B cell (primary cell): Measurements from ENCODE around the gene GAL. TPM values are rescaled to one million over a fixed set of nuclear protein-coding genes. Genes with fewer than 3 reads are reported as not detected.

Source experiments
- ATAC-seq: fragments of 200-7000 bp; cut with Tn5 transposase; one replicate; pipeline ENCODE4 v1.10.0; 2021; ENCODE audit warnings: low read depth, mild to moderate bottlenecking, moderate number of reproducible peaks, moderate library complexity
- CTCF ChIA-PET: fragments of 350-600 bp; sonication (Branson Sonifier 250); formaldehyde crosslinking; loops from one replicate; lab custom pipeline; 2021; ENCODE audit warnings: antibody characterized with exemption, inconsistent platforms; lab: Charles Lee
- POLR2A ChIA-PET: fragments of 350-600 bp; sonication (Branson Sonifier 250); formaldehyde crosslinking; loops from one replicate; lab custom pipeline; 2021; ENCODE audit warnings: antibody characterized with exemption; lab: Charles Lee
- DNase-seq: peaks from one replicate; pipeline ENCODE4 v3.0.0; 2013
- H2AFZ ChIP-seq: 2 replicates; pipeline ENCODE4 v1.6.1; 2012; ENCODE audit warnings: mild to moderate bottlenecking, low read depth, low read length; ENCODE audit not compliant: insufficient read depth, poor library complexity, severe bottlenecking
- H3K27ac ChIP-seq, 2 donors: 1 replicate in 1 of 2; 2 replicates in 1 of 2; pipeline ENCODE4 v1.5.1; 2012 to 2013; ENCODE audit warnings: low read length in 2 of 2, mild to moderate bottlenecking in 2 of 2, moderate library complexity in 1 of 2
- H3K27me3 ChIP-seq, 4 experiments: fragments of 200-600 bp in 1 of 4; sonication (generic) in 1 of 4; replicated peaks in 1 of 4; 1 replicate in 2 of 4; 2 replicates in 2 of 4; pipeline versions ENCODE4 v1.6.1 to v1.7.0; 2013 to 2016; ENCODE audit warnings: low read length in 3 of 4, mild to moderate bottlenecking in 2 of 4, mixed read lengths in 1 of 4, moderate library complexity in 1 of 4; ENCODE audit not compliant: insufficient read depth in 4 of 4, control insufficient read depth in 3 of 4; ENCODE audit errors: control extremely low read depth in 1 of 4
- H3K36me3 ChIP-seq, 2 experiments: replicated peaks in 1 of 2; 1 replicate in 1 of 2; 2 replicates in 1 of 2; pipeline versions ENCODE4 v1.6.1 to v1.7.1; 2013; ENCODE audit warnings: low read length in 1 of 2; ENCODE audit not compliant: insufficient read depth in 2 of 2, control insufficient read depth in 1 of 2; ENCODE audit errors: control extremely low read depth in 1 of 2, extremely low read depth in 1 of 2
- H3K4me1 ChIP-seq, 2 donors: fragments of 200-600 bp in 1 of 2; sonication (generic) in 1 of 2; 1 replicate in 1 of 2; 2 replicates in 1 of 2; pipeline versions ENCODE4 v1.5.1 to v1.6.1; 2013 to 2017; ENCODE audit warnings: low read length in 2 of 2; ENCODE audit not compliant: control insufficient read depth in 2 of 2, insufficient read depth in 2 of 2
- H3K4me2 ChIP-seq: replicated peaks from 2 replicates; pipeline ENCODE3; 2012; ENCODE audit warnings: mild to moderate bottlenecking, low read depth, low read length; ENCODE audit not compliant: poor library complexity, severe bottlenecking
- H3K4me3 ChIP-seq, 5 experiments: fragments of 200-600 bp in 1 of 5; sonication (generic) in 1 of 5; 1 replicate in 3 of 5; 2 replicates in 2 of 5; pipeline versions ENCODE4 v1.5.1 to v1.7.0; 2011 to 2016; ENCODE audit warnings: low read length in 4 of 5, mild to moderate bottlenecking in 4 of 5, low read depth in 2 of 5, control low read depth in 1 of 5, moderate library complexity in 1 of 5; ENCODE audit not compliant: insufficient read depth in 1 of 5; ENCODE audit errors: control extremely low read depth in 1 of 5, extremely low read depth in 1 of 5
- H3K79me2 ChIP-seq: fragments of 200-600 bp; sonication (generic); one replicate; pipeline ENCODE4 v1.6.0; 2016; ENCODE audit warnings: low read length; ENCODE audit not compliant: control insufficient read depth, insufficient read depth
- H3K9ac ChIP-seq: fragments of 200-600 bp; sonication (generic); 2 replicates; pipeline ENCODE4 v1.6.1; 2017; ENCODE audit warnings: mild to moderate bottlenecking, low read length, moderate library complexity
- H3K9me3 ChIP-seq, 3 donors: one replicate each; pipeline versions ENCODE4 v1.6.1 to v1.7.1; 2013; ENCODE audit warnings: low read length in 2 of 3; ENCODE audit not compliant: control insufficient read depth in 2 of 3, insufficient read depth in 1 of 3; ENCODE audit errors: control extremely low read depth in 1 of 3
- H4K20me1 ChIP-seq: 2 replicates; pipeline ENCODE4 v1.6.0; 2012; ENCODE audit warnings: mild to moderate bottlenecking, low read length; ENCODE audit not compliant: insufficient read depth, control insufficient read depth, poor library complexity, severe bottlenecking
- H3K27ac Mint-ChIP-seq: one replicate; pipeline ENCODE4 v1.8.0; 2021; ENCODE audit warnings: mixed read lengths
- H3K27me3 Mint-ChIP-seq: one replicate; pipeline ENCODE4 v1.8.0; 2021; ENCODE audit warnings: mixed read lengths
- H3K4me1 Mint-ChIP-seq: one replicate; pipeline ENCODE4 v1.8.0; 2021; ENCODE audit warnings: mixed read lengths
- H3K4me3 Mint-ChIP-seq: one replicate; pipeline ENCODE4 v1.8.0; 2021; ENCODE audit warnings: mixed read lengths
- H3K9me3 Mint-ChIP-seq: one replicate; pipeline ENCODE4 v1.8.0; 2022; ENCODE audit warnings: mixed read lengths; ENCODE audit not compliant: insufficient read depth
- CTCF ChIP-seq: fragments of 200-600 bp; IDR thresholded peaks from one replicate; pipeline ENCODE4 v1.8.0; 2022; ENCODE audit warnings: antibody characterized with exemption, mild to moderate bottlenecking
- EZH2 ChIP-seq: IDR thresholded peaks from 2 replicates; pipeline ENCODE4 v1.6.1; 2012; ENCODE audit warnings: borderline replicate concordance, low read depth, mild to moderate bottlenecking, moderate library complexity, low read length; ENCODE audit not compliant: insufficient read depth, poor library complexity, severe bottlenecking
- WGBS: methylation state at CpG from one replicate; pipeline ENCODE4 v1.1.5; 2013; ENCODE audit warnings: missing lambda C conversion rate; ENCODE audit not compliant: insufficient coverage; 5-methylcytosine and 5-hydroxymethylcytosine counted together
- intact Hi-C: fragments of 100-400 bp; cut with micrococcal nuclease; formaldehyde crosslinking; loops from one replicate; pipeline ENCODE4 v1.10.0; 2022
- polyA plus RNA-seq: library from polyadenylated mRNA; depleted of rRNA; stranded (reverse); fragments of >200 nt; gene quantifications from 2 replicates; pipeline ENCODE4 v1.2.3, GENCODE V29; 2012
- total RNA-seq, 2 donors: library from RNA; stranded (reverse); fragments of 120-200 nt in 1 of 2; gene quantifications; 1 replicate in 1 of 2; 2 replicates in 1 of 2; pipeline versions ENCODE4 v1.2.3 to v1.2.4, GENCODE V29; 2013 to 2022

GAL gene
- total and polyA plus RNA-seq, 2 donors (not counting 1 experiment from before 2014, with no cell fraction given): not detected

- Histone ChIP-seq H3K9ac (no peak overlapping the region), H3K4me3 (no peak overlapping the region), H3K36me3 (no peaks in the 10 kb centered on the region), H3K4me1 (no peaks in the 10 kb centered on the region), H2AFZ (no peak overlapping the region), H3K27ac (no peak overlapping the region), H3K4me2 (no peak overlapping the region), H3K9me3 (no peaks in the 10 kb centered on the region), H3K79me2 (no peaks in the 10 kb centered on the region), H3K27me3 (no peaks in the 10 kb centered on the region), H4K20me1 (no peaks in the 10 kb centered on the region)
- no peaks in the 10 kb centered on the region for H3K4me1 Mint-ChIP-seq
- H3K27me3 Mint-ChIP-seq: no peaks in the 10 kb centered on the region
- 97% methylated on average over 3 of the region's 6 CpGs for WGBS
- no peaks in the 10 kb centered on the region for H3K9me3 Mint-ChIP-seq
- ChIA-PET POLR2A (no interaction called here), CTCF (no interaction called here)
- H3K27ac Mint-ChIP-seq: no peak overlapping the region
- intact Hi-C loops: no loop called here
- no peak overlapping the region for H3K4me3 Mint-ChIP-seq
- no peak for DNase-seq
- no peak for ATAC-seq
- TF ChIP-seq EZH2 (no peak), CTCF (no peak)
Measured at GRCh38 chr11:68735646-68736045, 51.3 kb downstream of the GAL start.

Other genes with a start within 250 kb of the GAL start
- 159 and 175 TPM in 2 replicates for gene PPP6R3, start 223.8 kb upstream of the GAL start, total RNA-seq
- 48.5 and 65.2 TPM in 2 replicates for gene PPP6R3, start 223.8 kb upstream of the GAL start, polyA plus RNA-seq
- gene TESMIN, start 67.0 kb downstream of the GAL start, total RNA-seq: 4.3 and 4.6 TPM in 2 replicates
- 0.79 and 3.2 TPM in 2 replicates for gene TESMIN, start 67.0 kb downstream of the GAL start, polyA plus RNA-seq
- 40.8 and 45.2 TPM in 2 replicates for gene CPT1A, start 157.4 kb downstream of the GAL start, total RNA-seq
- gene CPT1A, start 157.4 kb downstream of the GAL start, polyA plus RNA-seq: 4.7 and 15.6 TPM in 2 replicates
- 34.4 and 35.8 TPM in 2 replicates for gene MRPL21, start 219.3 kb downstream of the GAL start, total RNA-seq
- gene MRPL21, start 219.3 kb downstream of the GAL start, polyA plus RNA-seq: 20.4 and 23.8 TPM in 2 replicates
- 37.0 and 41.4 TPM in 2 replicates for gene IGHMBP2, start 219.3 kb downstream of the GAL start, total RNA-seq
- 18.3 and 42.9 TPM in 2 replicates for gene IGHMBP2, start 219.3 kb downstream of the GAL start, polyA plus RNA-seq